GM12878 (cell line): ENCODE measurements around the gene FCER2. TPM values are rescaled to one million over a fixed set of nuclear protein-coding genes. Genes with fewer than 3 reads are reported as not detected.

Experiments
- ATAC-seq: fragments of 200-7000 bp; cut with Tn5 transposase; 3 replicates; pipeline ENCODE4 v1.9.1; 2020; ENCODE audit warnings: mild to moderate bottlenecking, moderate library complexity
- BruUV-seq: library from RNA; stranded (reverse); fragments of 400-500 nt; replicated peaks from 2 replicates; lab custom pipeline; 2021; lab: Mats Ljungman, UMichigan
- CTCF ChIA-PET: fragments of 300-600 bp; sonication (Branson Sonifier 250); formaldehyde crosslinking; extraction: SDS; loops from one replicate; lab custom pipeline; 2021; ENCODE audit warnings: inconsistent platforms; lab: Yijun Ruan, JAX
- POLR2A ChIA-PET: fragments of 350-600 bp; formaldehyde crosslinking; extraction: SDS; loops from one replicate; lab custom pipeline; 2021; ENCODE audit warnings: inconsistent platforms; lab: Charles Lee
- RAD21 ChIA-PET: fragments of 300-600 bp; sonication (Branson Sonifier 250); formaldehyde crosslinking; loops from one replicate; lab custom pipeline; 2023; ENCODE audit warnings: antibody characterized with exemption; ENCODE audit not compliant: unreplicated experiment; lab: Charles Lee
- SMC1A ChIA-PET: fragments of 300-600 bp; sonication (Branson Sonifier 250); formaldehyde crosslinking; loops from one replicate; lab custom pipeline; 2023; ENCODE audit not compliant: unreplicated experiment, uncharacterized antibody; lab: Charles Lee
- DNase-seq: peaks from one replicate; pipeline ENCODE4 v3.0.0-alpha.2; 2011; ENCODE audit warnings: low read depth, low spot score
- FAIRE-seq: peaks from 3 replicates; lab custom pipeline; 2011; peaks lifted over from hg19 to GRCh38; lab: Jason Lieb, UNC
- H2AFZ ChIP-seq: 2 replicates; pipeline ENCODE4 v1.6.0; 2011; ENCODE audit warnings: low read depth, low read length, control low read depth; ENCODE audit not compliant: control insufficient read depth
- H3K27ac ChIP-seq: 2 replicates; pipeline ENCODE4 v1.5.1; 2011; ENCODE audit warnings: control low read depth; ENCODE audit not compliant: control insufficient read depth, insufficient read depth
- H3K27me3 ChIP-seq, 2 experiments: replicated peaks in 1 of 2; 2 replicates each; pipeline versions ENCODE4 v1.6.0 to v1.6.1; 2011; ENCODE audit warnings: low read length in 1 of 2; ENCODE audit not compliant: control insufficient read depth in 2 of 2, insufficient read depth in 2 of 2
- H3K36me3 ChIP-seq, 2 experiments: 2 replicates each; pipeline ENCODE4 v1.5.1; 2011; ENCODE audit warnings: low read length in 1 of 2; ENCODE audit not compliant: control insufficient read depth in 2 of 2, insufficient read depth in 2 of 2
- H3K4me1 ChIP-seq: 2 replicates; pipeline ENCODE4 v1.6.1; 2011; ENCODE audit warnings: mild to moderate bottlenecking, low read length, moderate library complexity, mixed read lengths; ENCODE audit not compliant: control insufficient read depth, insufficient read depth
- H3K4me2 ChIP-seq: 2 replicates; pipeline ENCODE4 v1.6.0; 2011; ENCODE audit warnings: control low read depth; ENCODE audit not compliant: control insufficient read depth, insufficient read depth
- H3K4me3 ChIP-seq: fragments of 200-600 bp; sonication (generic); 2 replicates; pipeline ENCODE4 v1.5.1; 2016
- H3K79me2 ChIP-seq: 2 replicates; pipeline ENCODE4 v1.6.0; 2011; ENCODE audit warnings: low read length; ENCODE audit not compliant: control insufficient read depth, insufficient read depth
- H3K9ac ChIP-seq: 2 replicates; pipeline ENCODE4 v1.8.0; 2011; ENCODE audit warnings: low read length, control low read depth, mixed read lengths; ENCODE audit not compliant: control insufficient read depth, insufficient read depth
- H3K9me3 ChIP-seq: replicated peaks from 3 replicates; pipeline ENCODE4 v1.5.1; 2011; ENCODE audit warnings: mild to moderate bottlenecking, low read length; ENCODE audit not compliant: control insufficient read depth, insufficient read depth
- H4K20me1 ChIP-seq: 2 replicates; pipeline ENCODE4 v1.6.0; 2011; ENCODE audit not compliant: control insufficient read depth, insufficient read depth
- CREM ChIP-seq: IDR thresholded peaks from 2 replicates; pipeline ENCODE4 v1.6.1; 2014; ENCODE audit warnings: antibody characterized with exemption, low read depth
- EGR1 ChIP-seq, 2 experiments: IDR thresholded peaks; 1 replicate in 1 of 2; 2 replicates in 1 of 2; pipeline ENCODE4 v1.6.1; 2011 to 2012; ENCODE audit warnings: low read depth in 2 of 2, low read length in 2 of 2, borderline replicate concordance in 1 of 2, mild to moderate bottlenecking in 1 of 2, moderate library complexity in 1 of 2
- PML ChIP-seq: IDR thresholded peaks from 2 replicates; pipeline ENCODE4 v1.6.1; 2012; ENCODE audit warnings: low read length, inconsistent platforms
- POLR2AphosphoS5 ChIP-seq: IDR thresholded peaks from 2 replicates; pipeline ENCODE4 v1.6.1; 2011; ENCODE audit warnings: mild to moderate bottlenecking, low read length, inconsistent platforms
- ZBED1 ChIP-seq: IDR thresholded peaks from 2 replicates; pipeline ENCODE4 v1.6.1; 2016; ENCODE audit warnings: borderline replicate concordance
- WGBS: methylation state at CpG from one replicate; pipeline ENCODE4 v1.1.6; 2016; ENCODE audit warnings: low lambda C conversion rate; ENCODE audit not compliant: insufficient replicate concordance, insufficient coverage; ENCODE audit errors: missing lambda C conversion rate; 5-methylcytosine and 5-hydroxymethylcytosine counted together
- in situ Hi-C: fragments of 300-500 bp; cut with MboI; formaldehyde crosslinking; loops from 9 replicates; pipeline ENCODE4 v1.14.3; 2018; ENCODE audit warnings: mixed read lengths
- intact Hi-C: fragments of 100-400 bp; cut with micrococcal nuclease; formaldehyde crosslinking; loops from one replicate; pipeline ENCODE4 v1.14.2; 2022; ENCODE audit not compliant: unreplicated experiment
- polyA plus RNA-seq, 11 experiments: library from polyadenylated mRNA; depleted of rRNA in 4 of 11; unstranded in 6 of 11; stranded (reverse) in 5 of 11; fragments of >200 nt; fragmentation: Nextera tagmentation in 4 of 11; fragmentation: Illumina TruSeq in 1 of 11; extraction: Ambion mirVana in 4 of 11; extraction: Trizol in 1 of 11; gene quantifications; 1 replicate in 1 of 11; 2 replicates in 10 of 11; pipeline versions ENCODE4 v1.2.1 to v1.2.3, GENCODE V29; 2011 to 2016; ENCODE audit warnings: inconsistent platforms in 2 of 11, missing spikeins in 2 of 11, low read depth in 1 of 11
- total RNA-seq, 4 experiments: library from RNA; depleted of rRNA in 3 of 4; stranded (reverse); fragments of >200 nt in 3 of 4; fragmentation: Illumina TruSeq in 1 of 4; extraction: Trizol in 1 of 4; gene quantifications; 2 replicates each; pipeline versions ENCODE4 v1.2.1 to v1.2.3, GENCODE V29; 2013 to 2021
- TF ChIP-seq, protein P1 (sequence below): fragments of 450-650 bp; formaldehyde crosslinking; IDR thresholded peaks from 2 replicates; pipeline ENCODE4 v1.5.0; 2022; ENCODE audit warnings: mild to moderate bottlenecking, missing genetic modification characterization
- TF ChIP-seq, protein P2 (sequence below): IDR thresholded peaks from 2 replicates; pipeline ENCODE4 v1.6.1; 2012; ENCODE audit warnings: low read length, inconsistent platforms
- TF ChIP-seq, protein P3 (sequence below): IDR thresholded peaks from 2 replicates; pipeline ENCODE4 v1.6.1; 2012; ENCODE audit warnings: improper control_type of control experiment, low read depth, low read length; ENCODE audit not compliant: insufficient replicate concordance
- TF ChIP-seq, protein P4 (sequence below): fragments of 450-650 bp; IDR thresholded peaks from 2 replicates; pipeline ENCODE4 v1.6.1; 2017; ENCODE audit warnings: mild to moderate bottlenecking, low read depth, inconsistent platforms; ENCODE audit not compliant: poor library complexity, severe bottlenecking

The FCER2 gene
- total and polyA plus RNA-seq, 10 of the 15 experiments (the other 5 are each of a cell fraction or from before 2014, with no cell fraction given) = 44.0 to 424 (median 241) TPM

DNA sequence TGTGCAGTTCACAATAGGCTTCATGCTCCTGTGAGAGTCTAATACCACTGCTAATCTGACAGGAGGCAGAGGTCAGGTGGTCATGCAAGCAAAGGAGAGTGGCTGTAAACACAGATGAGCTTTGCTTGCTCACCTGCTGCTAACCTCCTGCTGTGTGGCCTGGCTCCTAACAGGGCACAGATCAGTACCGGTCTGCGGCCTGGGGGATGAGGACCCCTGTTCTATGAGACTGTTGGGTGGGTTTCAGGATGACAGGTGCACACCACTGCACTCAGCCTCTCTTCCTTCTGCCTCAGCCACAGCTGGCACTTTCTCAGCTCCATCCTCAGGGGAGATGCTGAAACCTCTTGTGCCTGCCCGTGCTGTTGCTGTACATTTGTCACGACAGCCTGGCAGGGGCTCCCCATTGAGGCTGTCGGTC, 20.3 kb upstream of the FCER2 start (continued):
- TF ChIP-seq, protein P1, sequence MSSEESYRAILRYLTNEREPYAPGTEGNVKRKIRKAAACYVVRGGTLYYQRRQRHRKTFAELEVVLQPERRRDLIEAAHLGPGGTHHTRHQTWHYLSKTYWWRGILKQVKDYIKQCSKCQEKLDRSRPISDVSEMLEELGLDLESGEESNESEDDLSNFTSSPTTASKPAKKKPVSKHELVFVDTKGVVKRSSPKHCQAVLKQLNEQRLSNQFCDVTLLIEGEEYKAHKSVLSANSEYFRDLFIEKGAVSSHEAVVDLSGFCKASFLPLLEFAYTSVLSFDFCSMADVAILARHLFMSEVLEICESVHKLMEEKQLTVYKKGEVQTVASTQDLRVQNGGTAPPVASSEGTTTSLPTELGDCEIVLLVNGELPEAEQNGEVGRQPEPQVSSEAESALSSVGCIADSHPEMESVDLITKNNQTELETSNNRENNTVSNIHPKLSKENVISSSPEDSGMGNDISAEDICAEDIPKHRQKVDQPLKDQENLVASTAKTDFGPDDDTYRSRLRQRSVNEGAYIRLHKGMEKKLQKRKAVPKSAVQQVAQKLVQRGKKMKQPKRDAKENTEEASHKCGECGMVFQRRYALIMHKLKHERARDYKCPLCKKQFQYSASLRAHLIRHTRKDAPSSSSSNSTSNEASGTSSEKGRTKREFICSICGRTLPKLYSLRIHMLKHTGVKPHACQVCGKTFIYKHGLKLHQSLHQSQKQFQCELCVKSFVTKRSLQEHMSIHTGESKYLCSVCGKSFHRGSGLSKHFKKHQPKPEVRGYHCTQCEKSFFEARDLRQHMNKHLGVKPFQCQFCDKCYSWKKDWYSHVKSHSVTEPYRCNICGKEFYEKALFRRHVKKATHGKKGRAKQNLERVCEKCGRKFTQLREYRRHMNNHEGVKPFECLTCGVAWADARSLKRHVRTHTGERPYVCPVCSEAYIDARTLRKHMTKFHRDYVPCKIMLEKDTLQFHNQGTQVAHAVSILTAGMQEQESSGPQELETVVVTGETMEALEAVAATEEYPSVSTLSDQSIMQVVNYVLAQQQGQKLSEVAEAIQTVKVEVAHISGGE (CRISPR knock-in tag) = no peak
- TF ChIP-seq EGR1 (IDR thresholded peaks at IDR 0.05; ENCODE audit: borderline replicate concordance in 1 of 2, low read depth in 2 of 2, low read length in 2 of 2) (no peak), ZBED1 (peak; percentile 97; the same call in 1 of the 2 replicates), POLR2AphosphoS5 (no peak)
- TF ChIP-seq, protein P2, sequence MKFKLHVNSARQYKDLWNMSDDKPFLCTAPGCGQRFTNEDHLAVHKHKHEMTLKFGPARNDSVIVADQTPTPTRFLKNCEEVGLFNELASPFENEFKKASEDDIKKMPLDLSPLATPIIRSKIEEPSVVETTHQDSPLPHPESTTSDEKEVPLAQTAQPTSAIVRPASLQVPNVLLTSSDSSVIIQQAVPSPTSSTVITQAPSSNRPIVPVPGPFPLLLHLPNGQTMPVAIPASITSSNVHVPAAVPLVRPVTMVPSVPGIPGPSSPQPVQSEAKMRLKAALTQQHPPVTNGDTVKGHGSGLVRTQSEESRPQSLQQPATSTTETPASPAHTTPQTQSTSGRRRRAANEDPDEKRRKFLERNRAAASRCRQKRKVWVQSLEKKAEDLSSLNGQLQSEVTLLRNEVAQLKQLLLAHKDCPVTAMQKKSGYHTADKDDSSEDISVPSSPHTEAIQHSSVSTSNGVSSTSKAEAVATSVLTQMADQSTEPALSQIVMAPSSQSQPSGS = 0 out of 2 replicates have a peak, but pooled peaks have one; percentile 13

DNA sequence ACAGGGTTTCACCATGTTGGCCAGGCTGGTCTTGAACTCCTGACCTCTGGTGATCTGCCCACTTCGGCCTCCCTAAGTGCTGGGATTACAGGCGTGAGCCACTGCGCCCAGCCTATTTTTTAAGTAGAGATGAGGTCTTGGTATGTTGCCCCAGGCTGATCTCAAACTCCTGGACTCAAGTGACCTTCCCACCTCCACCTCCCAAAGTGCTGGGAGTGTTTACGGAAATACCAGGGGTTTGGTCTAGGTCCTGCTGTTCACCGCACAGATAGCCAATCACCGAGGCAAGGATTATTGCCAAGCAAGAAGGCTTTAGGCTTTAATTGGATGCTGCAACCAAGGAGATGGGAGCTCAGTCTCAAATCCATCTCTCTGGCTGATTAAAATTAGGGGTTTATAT, 18.4 kb upstream of the FCER2 start:
- RAD21 ChIA-PET = no interaction called here
- H3K4me3 ChIP-seq = no peak overlapping the region
- peaks cover 16% of the 10 kb centered on the region for H3K4me1 ChIP-seq
- FAIRE-seq = no peak
- no peak for DNase-seq
- BruUV-seq = no TSS peak
- no peak overlapping the region for H2AFZ ChIP-seq
- intact Hi-C loops = no loop called here
- no peaks in the 10 kb centered on the region for H4K20me1 ChIP-seq
- SMC1A ChIA-PET = interaction anchor here (0.6 kb wide), 1 partner anchor 23 kb away, joined by 3 read pairs; no protein-coding TSS in a partner anchor
- 96% methylated on average over 6 of the region's 6 CpGs for WGBS
- no peak overlapping the region for H3K9ac ChIP-seq
- ATAC-seq = no peak
- no peak overlapping the region for H3K4me2 ChIP-seq
- POLR2A ChIA-PET = interaction anchor here (0.7 to 1.1 kb wide), 2 partner anchors 10 to 23 kb away, joined by 3 to 5 read pairs; no protein-coding TSS in a partner anchor
- peaks cover 6% of the 10 kb centered on the region; the same call in 2 of the 3 replicates for H3K9me3 ChIP-seq
- in situ Hi-C loops = no loop called here
- H3K27me3 ChIP-seq = no peaks in the 10 kb centered on the region
- no peak overlapping the region for H3K27ac ChIP-seq
- CTCF ChIA-PET = interaction anchor here (0.6 to 1.7 kb wide), 2 partner anchors 16 to 152 kb away, joined by 3 to 4 read pairs; no protein-coding TSS in a partner anchor
- no peaks in the 10 kb centered on the region for H3K79me2 ChIP-seq
- no peaks in the 10 kb centered on the region for H3K36me3 ChIP-seq
- TF ChIP-seq, protein P3, sequence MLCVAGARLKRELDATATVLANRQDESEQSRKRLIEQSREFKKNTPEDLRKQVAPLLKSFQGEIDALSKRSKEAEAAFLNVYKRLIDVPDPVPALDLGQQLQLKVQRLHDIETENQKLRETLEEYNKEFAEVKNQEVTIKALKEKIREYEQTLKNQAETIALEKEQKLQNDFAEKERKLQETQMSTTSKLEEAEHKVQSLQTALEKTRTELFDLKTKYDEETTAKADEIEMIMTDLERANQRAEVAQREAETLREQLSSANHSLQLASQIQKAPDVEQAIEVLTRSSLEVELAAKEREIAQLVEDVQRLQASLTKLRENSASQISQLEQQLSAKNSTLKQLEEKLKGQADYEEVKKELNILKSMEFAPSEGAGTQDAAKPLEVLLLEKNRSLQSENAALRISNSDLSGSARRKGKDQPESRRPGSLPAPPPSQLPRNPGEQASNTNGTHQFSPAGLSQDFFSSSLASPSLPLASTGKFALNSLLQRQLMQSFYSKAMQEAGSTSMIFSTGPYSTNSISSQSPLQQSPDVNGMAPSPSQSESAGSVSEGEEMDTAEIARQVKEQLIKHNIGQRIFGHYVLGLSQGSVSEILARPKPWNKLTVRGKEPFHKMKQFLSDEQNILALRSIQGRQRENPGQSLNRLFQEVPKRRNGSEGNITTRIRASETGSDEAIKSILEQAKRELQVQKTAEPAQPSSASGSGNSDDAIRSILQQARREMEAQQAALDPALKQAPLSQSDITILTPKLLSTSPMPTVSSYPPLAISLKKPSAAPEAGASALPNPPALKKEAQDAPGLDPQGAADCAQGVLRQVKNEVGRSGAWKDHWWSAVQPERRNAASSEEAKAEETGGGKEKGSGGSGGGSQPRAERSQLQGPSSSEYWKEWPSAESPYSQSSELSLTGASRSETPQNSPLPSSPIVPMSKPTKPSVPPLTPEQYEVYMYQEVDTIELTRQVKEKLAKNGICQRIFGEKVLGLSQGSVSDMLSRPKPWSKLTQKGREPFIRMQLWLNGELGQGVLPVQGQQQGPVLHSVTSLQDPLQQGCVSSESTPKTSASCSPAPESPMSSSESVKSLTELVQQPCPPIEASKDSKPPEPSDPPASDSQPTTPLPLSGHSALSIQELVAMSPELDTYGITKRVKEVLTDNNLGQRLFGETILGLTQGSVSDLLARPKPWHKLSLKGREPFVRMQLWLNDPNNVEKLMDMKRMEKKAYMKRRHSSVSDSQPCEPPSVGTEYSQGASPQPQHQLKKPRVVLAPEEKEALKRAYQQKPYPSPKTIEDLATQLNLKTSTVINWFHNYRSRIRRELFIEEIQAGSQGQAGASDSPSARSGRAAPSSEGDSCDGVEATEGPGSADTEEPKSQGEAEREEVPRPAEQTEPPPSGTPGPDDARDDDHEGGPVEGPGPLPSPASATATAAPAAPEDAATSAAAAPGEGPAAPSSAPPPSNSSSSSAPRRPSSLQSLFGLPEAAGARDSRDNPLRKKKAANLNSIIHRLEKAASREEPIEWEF = no peak
- no peak for TF ChIP-seq PML
- TF ChIP-seq, protein P4, sequence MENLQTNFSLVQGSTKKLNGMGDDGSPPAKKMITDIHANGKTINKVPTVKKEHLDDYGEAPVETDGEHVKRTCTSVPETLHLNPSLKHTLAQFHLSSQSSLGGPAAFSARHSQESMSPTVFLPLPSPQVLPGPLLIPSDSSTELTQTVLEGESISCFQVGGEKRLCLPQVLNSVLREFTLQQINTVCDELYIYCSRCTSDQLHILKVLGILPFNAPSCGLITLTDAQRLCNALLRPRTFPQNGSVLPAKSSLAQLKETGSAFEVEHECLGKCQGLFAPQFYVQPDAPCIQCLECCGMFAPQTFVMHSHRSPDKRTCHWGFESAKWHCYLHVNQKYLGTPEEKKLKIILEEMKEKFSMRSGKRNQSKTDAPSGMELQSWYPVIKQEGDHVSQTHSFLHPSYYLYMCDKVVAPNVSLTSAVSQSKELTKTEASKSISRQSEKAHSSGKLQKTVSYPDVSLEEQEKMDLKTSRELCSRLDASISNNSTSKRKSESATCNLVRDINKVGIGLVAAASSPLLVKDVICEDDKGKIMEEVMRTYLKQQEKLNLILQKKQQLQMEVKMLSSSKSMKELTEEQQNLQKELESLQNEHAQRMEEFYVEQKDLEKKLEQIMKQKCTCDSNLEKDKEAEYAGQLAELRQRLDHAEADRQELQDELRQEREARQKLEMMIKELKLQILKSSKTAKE = no peak
- no peak for TF ChIP-seq EGR1 (IDR thresholded peaks at IDR 0.05; ENCODE audit: borderline replicate concordance in 1 of 2, low read depth in 2 of 2, low read length in 2 of 2)
- TF ChIP-seq CREM = no peak
